MCF 10A (cell line): Measurements from ENCODE around the gene ARFGEF3. TPM values are rescaled to one million over a fixed set of nuclear protein-coding genes. Genes with fewer than 3 reads are reported as not detected.

Experiments
- BruUV-seq: library from RNA; stranded (reverse); fragments of 400-500 nt; replicated peaks from 2 replicates; lab custom pipeline; 2021; lab: Mats Ljungman, UMichigan
- CTCF ChIA-PET: fragments of 300-600 bp; sonication (Branson Sonifier 250); formaldehyde crosslinking; extraction: SDS; loops from one replicate; lab custom pipeline; 2021; ENCODE audit warnings: antibody characterized with exemption, inconsistent platforms; lab: Yijun Ruan, JAX
- POLR2A ChIA-PET: fragments of 300-600, 350-650 bp; sonication (Branson Sonifier 250); formaldehyde crosslinking; extraction: SDS; loops from one replicate; lab custom pipeline; 2020; ENCODE audit warnings: antibody characterized with exemption, inconsistent platforms; lab: Yijun Ruan, JAX
- DNase-seq: peaks from one replicate; pipeline ENCODE4 v3.0.0-alpha.2; 2018; ENCODE audit not compliant: unreplicated experiment
- H3K27ac Mint-ChIP-seq: one replicate; pipeline ENCODE4 v1.8.0; 2022; ENCODE audit warnings: mild to moderate bottlenecking, low read depth, mixed read lengths; ENCODE audit not compliant: unreplicated experiment
- H3K27me3 Mint-ChIP-seq: one replicate; pipeline ENCODE4 v1.8.0; 2022; ENCODE audit warnings: mixed read lengths; ENCODE audit not compliant: insufficient read depth, unreplicated experiment
- H3K36me3 Mint-ChIP-seq: one replicate; pipeline ENCODE4 v1.8.0; 2022; ENCODE audit warnings: mild to moderate bottlenecking, moderate library complexity, mixed read lengths; ENCODE audit not compliant: insufficient read depth, unreplicated experiment
- H3K4me1 Mint-ChIP-seq: one replicate; pipeline ENCODE4 v1.8.0; 2022; ENCODE audit warnings: mixed read lengths; ENCODE audit not compliant: insufficient read depth, unreplicated experiment
- H3K4me3 Mint-ChIP-seq: one replicate; pipeline ENCODE4 v1.8.0; 2022; ENCODE audit warnings: mild to moderate bottlenecking, moderate library complexity, mixed read lengths; ENCODE audit not compliant: unreplicated experiment
- H3K9me3 Mint-ChIP-seq: one replicate; pipeline ENCODE4 v1.8.0; 2022; ENCODE audit warnings: mixed read lengths; ENCODE audit not compliant: unreplicated experiment
- intact Hi-C: fragments of 100-400 bp; cut with micrococcal nuclease; formaldehyde crosslinking; loops from 2 replicates; pipeline ENCODE4 v1.14.1; 2022
- total RNA-seq: library from RNA; stranded (reverse); gene quantifications from 2 replicates; pipeline ENCODE4 v1.2.3, GENCODE V29; 2022
- TF ChIP-seq, protein P1 (sequence below): fragments of 200-600 bp; IDR thresholded peaks from one replicate; pipeline ENCODE4 v1.8.0; 2022; ENCODE audit warnings: antibody characterized with exemption, mild to moderate bottlenecking; ENCODE audit not compliant: unreplicated experiment

The ARFGEF3 gene
- total RNA-seq, 1 experiment from 2014 or later, result 3.4 TPM

DNA sequence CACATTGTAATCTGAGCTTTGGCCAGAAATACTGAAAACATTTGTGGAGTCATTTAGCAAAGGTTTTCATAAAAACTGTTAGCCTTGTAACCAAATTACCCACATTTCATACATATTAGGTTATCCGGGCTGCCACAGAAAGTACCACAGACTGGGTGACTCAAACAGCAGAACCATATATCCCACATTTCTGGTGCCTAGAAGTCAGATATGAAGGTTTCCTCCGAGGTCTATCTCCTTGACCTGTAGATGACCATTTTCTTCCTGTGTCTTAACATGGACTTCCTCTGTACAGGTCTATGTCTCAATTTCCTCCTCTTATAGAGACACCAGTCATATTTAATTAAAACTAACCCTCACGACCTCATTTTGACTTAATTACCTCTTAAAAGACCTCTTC, 166.5 kb downstream of the ARFGEF3 start:
- CTCF ChIA-PET, result no interaction called here
- no peak overlapping the region for H3K4me3 Mint-ChIP-seq
- no peaks in the 10 kb centered on the region for H3K27me3 Mint-ChIP-seq
- H3K36me3 Mint-ChIP-seq, result no peaks in the 10 kb centered on the region
- POLR2A ChIA-PET, result interaction anchor here (0.6 to 0.7 kb wide), 2 partner anchors 17 to 164 kb away, joined by 3 read pairs; no protein-coding TSS in a partner anchor
- intact Hi-C loops, result no loop called here
- no peak overlapping the region for H3K27ac Mint-ChIP-seq
- BruUV-seq, result no TSS peak
- H3K9me3 Mint-ChIP-seq, result no peaks in the 10 kb centered on the region
- TF ChIP-seq, protein P1, sequence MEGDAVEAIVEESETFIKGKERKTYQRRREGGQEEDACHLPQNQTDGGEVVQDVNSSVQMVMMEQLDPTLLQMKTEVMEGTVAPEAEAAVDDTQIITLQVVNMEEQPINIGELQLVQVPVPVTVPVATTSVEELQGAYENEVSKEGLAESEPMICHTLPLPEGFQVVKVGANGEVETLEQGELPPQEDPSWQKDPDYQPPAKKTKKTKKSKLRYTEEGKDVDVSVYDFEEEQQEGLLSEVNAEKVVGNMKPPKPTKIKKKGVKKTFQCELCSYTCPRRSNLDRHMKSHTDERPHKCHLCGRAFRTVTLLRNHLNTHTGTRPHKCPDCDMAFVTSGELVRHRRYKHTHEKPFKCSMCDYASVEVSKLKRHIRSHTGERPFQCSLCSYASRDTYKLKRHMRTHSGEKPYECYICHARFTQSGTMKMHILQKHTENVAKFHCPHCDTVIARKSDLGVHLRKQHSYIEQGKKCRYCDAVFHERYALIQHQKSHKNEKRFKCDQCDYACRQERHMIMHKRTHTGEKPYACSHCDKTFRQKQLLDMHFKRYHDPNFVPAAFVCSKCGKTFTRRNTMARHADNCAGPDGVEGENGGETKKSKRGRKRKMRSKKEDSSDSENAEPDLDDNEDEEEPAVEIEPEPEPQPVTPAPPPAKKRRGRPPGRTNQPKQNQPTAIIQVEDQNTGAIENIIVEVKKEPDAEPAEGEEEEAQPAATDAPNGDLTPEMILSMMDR, result no peak
- no peaks in the 10 kb centered on the region for H3K4me1 Mint-ChIP-seq
- DNase-seq, result no peak

DNA sequence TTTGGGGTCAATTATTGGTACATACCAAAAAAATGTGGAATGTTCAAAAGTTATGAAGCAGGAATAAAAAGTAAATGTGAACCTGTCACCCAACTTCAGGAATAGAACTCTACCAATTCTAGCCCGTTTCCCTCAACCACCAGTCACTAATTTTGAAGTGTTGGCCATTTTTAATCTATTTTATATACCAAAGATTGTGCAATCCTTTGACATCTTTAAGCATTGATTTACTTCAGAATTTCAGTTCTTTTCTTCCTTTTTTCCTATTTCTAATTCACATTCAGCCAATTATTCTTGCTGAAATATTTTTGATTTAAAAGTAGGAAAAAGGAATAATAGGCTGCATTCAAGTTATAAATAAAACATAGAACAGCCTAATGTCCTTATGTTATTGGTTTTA, 169.0 kb downstream of the ARFGEF3 start:
- no peaks in the 10 kb centered on the region for H3K27me3 Mint-ChIP-seq
- CTCF ChIA-PET, result no interaction called here
- intact Hi-C loops, result no loop called here

DNA sequence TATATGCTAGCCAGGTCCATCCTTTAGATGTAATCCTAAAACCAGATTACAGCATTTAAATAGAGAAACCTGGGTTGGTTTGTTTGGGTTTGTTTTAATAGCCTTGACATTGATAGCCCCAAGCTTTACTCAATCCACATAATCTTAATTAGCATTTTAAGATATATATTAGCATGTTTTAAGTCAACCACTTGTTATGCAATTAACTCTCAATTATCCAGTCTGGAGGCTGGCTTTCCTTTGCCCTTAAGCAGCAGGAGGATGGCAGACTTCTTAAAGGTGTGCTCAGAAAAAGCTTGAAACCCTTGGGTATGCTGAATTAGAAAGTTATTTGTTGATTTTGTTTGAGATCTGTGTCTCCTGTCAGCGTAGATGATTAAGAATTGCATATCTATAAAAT, 169.7 kb downstream of the ARFGEF3 start:
- Mint-ChIP-seq H3K9me3 (no peaks in the 10 kb centered on the region), H3K36me3 (no peaks in the 10 kb centered on the region), H3K27me3 (no peaks in the 10 kb centered on the region), H3K27ac (no peak overlapping the region), H3K4me1 (no peaks in the 10 kb centered on the region), H3K4me3 (no peak overlapping the region)
- intact Hi-C loops, result no loop called here
- CTCF ChIA-PET, result interaction anchor here (1.0 kb wide), 1 partner anchor 36 kb away, joined by 3 read pairs; no protein-coding TSS in a partner anchor
- TF ChIP-seq, protein P1, result no peak
- POLR2A ChIA-PET, result no interaction called here
- no TSS peak for BruUV-seq
- DNase-seq, result no peak

More for the DNA sequence above, 169.0 kb downstream of the ARFGEF3 start:
- no TSS peak for BruUV-seq
- TF ChIP-seq, protein P1, result no peak
- H3K9me3 Mint-ChIP-seq, result no peaks in the 10 kb centered on the region
- no peaks in the 10 kb centered on the region for H3K4me1 Mint-ChIP-seq
- POLR2A ChIA-PET, result no interaction called here
- no peaks in the 10 kb centered on the region for H3K36me3 Mint-ChIP-seq
- H3K4me3 Mint-ChIP-seq, result no peak overlapping the region
- H3K27ac Mint-ChIP-seq, result no peak overlapping the region
- DNase-seq, result no peak

DNA sequence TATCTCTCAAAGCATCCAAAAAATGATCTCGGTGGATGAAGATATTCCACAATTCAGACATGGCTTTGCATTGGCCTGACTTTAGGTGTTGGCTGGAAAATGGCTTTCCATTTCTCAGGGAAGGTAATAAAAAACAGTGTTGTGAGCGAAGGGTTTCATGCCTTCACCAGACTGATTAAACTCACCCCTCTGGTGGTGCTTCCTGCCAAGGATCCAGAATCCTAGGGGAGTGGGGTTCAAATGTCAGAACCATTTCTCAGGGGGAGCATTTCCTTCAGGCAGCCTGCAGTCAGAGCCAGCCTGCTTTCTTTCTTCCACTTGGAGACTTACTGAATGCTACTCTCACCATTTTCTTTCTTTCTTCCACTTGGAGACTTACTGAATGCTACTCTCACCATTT, 170.2 kb downstream of the ARFGEF3 start:
- CTCF ChIA-PET, result interaction anchor here (1.0 kb wide), 1 partner anchor 37 kb away, joined by 3 read pairs; no protein-coding TSS in a partner anchor
- POLR2A ChIA-PET, result interaction anchor here (0.7 kb wide), 1 partner anchor 61 kb away, joined by 4 read pairs; no protein-coding TSS in a partner anchor
- Mint-ChIP-seq H3K36me3 (no peaks in the 10 kb centered on the region), H3K27me3 (no peaks in the 10 kb centered on the region), H3K4me1 (no peaks in the 10 kb centered on the region), H3K27ac (no peak overlapping the region), H3K4me3 (no peak overlapping the region), H3K9me3 (no peaks in the 10 kb centered on the region)
- intact Hi-C loops, result no loop called here
- no peak for DNase-seq
- TF ChIP-seq, protein P1, result no peak
- no TSS peak for BruUV-seq
